Liver (tissue), 3 donors: ENCODE measurements around the gene DRGX.

Source experiments
- RAD21 ChIP-seq, 2 donors: IDR thresholded peaks; 2 replicates each; pipeline ENCODE4 v1.6.1; 2016; ENCODE audit warnings: antibody characterized with exemption in 2 of 2, mild to moderate bottlenecking in 2 of 2
- SP1 ChIP-seq: IDR thresholded peaks from 2 replicates; pipeline ENCODE4 v1.6.1; 2018; ENCODE audit warnings: antibody characterized with exemption, mild to moderate bottlenecking
- TAF1 ChIP-seq: conservative IDR thresholded peaks from 2 replicates; pipeline ENCODE4 v1.6.1; 2016; ENCODE audit warnings: antibody characterized with exemption, mild to moderate bottlenecking
- TF ChIP-seq, protein P1 (sequence below): fragments of 150-350 bp; IDR thresholded peaks from 2 replicates; pipeline ENCODE4 v1.5.1; 2017; ENCODE audit warnings: improper control_type of control experiment, low read depth, low read length; ENCODE audit not compliant: missing input control
- donor health status: healthy.
- donor health status: healthy.

DNA sequence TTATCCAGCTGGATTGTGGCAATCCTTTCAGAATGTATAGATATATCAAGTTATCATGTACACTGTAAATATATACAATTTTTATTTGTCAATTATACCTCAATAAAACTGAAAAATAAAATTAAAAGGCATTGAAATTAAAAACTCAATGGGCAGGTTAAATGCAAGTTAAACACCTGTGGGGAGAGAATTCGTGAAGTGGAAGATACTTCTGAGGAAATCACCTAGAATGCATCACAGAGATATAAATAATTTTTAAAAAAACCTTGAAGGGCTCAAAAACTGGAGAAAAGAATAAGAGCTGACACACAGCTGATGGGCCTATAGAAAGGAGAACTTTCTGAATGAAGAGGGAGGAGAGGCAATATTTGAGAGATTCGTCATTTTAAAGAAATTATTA, 37.2 kb upstream of the DRGX start:
- TF ChIP-seq RAD21 (IDR thresholded peaks at IDR 0.05) (no peak), TAF1 (no peak), SP1 (no peak)
- TF ChIP-seq, protein P1, sequence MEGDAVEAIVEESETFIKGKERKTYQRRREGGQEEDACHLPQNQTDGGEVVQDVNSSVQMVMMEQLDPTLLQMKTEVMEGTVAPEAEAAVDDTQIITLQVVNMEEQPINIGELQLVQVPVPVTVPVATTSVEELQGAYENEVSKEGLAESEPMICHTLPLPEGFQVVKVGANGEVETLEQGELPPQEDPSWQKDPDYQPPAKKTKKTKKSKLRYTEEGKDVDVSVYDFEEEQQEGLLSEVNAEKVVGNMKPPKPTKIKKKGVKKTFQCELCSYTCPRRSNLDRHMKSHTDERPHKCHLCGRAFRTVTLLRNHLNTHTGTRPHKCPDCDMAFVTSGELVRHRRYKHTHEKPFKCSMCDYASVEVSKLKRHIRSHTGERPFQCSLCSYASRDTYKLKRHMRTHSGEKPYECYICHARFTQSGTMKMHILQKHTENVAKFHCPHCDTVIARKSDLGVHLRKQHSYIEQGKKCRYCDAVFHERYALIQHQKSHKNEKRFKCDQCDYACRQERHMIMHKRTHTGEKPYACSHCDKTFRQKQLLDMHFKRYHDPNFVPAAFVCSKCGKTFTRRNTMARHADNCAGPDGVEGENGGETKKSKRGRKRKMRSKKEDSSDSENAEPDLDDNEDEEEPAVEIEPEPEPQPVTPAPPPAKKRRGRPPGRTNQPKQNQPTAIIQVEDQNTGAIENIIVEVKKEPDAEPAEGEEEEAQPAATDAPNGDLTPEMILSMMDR = no peak
